Activated CD4-positive, alpha-beta T cell treated with anti-CD3 and anti-CD28 coated beads, Interleukin-2, amount 50 U/mL, for 1 hour (primary cell): ENCODE results near the gene MTA3.
"Not testable (repeated sequence)": the region's sequence is repeated elsewhere in the genome, so short reads cannot be mapped to it uniquely, and the experiment has no call there.

Experiments used
- DNase-seq: peaks from one replicate; pipeline ENCODE4 v3.0.0-alpha.2; 2020

The MTA3 gene

DNA sequence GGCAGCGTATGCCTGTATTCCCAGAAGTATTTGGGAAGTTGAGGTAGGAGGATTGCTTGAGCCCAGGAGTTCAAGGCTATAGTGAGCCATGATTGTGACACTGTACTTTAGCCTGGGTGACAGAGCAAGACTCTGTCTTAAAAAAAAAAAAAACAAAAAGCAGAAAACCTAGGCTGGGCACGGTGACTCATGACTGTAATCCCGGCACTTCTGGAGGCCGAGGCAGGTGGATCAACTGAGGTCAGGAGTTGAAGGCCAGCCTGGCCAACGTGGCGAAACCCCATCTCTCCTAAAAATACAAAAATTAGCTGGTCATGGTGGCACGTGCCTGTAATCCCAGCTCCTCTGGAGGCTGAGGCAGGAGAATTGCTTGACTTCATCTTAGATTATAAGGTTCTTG, 46.4 kb downstream of the MTA3 start:
- DNase-seq: no peak

DNA sequence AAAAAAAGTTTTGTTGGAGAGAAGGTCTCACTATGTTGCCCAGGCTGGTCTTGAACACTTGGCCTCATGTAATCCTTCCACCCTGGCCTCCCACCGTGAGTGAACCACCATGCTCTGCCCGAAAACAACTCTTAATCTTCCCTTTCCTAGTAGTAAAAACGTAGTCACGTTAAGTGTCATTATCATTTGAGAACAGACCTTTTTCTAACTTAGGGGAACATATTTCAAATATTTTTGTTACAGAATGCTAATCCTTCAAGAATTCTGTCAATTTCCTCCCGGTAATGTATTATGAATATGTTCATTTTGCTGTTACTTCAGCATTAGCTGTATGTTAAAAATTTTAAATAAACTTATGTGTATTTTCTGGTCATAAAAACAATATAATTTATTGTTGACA, 49.7 kb downstream of the MTA3 start:
- DNase-seq: no peak

DNA sequence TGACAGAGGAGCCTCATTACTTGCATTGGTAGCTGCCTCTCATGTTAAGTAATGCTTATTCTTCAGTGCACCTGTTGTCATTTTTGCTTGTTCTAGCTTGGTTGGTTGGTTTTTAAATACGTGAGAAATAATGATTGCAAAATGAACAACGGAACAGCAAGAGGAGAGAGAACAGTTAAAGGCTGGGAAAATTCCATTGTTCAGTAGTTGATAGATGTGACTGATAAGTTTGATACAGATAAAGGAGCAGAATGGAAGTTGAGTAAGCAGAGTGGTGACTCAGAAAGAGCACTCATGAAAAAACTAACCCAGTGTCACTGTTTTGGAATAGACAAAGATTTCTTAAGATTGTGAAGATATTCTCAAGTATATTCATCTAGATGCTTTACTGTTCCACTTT, 50.5 kb downstream of the MTA3 start:
- DNase-seq: no peak

DNA sequence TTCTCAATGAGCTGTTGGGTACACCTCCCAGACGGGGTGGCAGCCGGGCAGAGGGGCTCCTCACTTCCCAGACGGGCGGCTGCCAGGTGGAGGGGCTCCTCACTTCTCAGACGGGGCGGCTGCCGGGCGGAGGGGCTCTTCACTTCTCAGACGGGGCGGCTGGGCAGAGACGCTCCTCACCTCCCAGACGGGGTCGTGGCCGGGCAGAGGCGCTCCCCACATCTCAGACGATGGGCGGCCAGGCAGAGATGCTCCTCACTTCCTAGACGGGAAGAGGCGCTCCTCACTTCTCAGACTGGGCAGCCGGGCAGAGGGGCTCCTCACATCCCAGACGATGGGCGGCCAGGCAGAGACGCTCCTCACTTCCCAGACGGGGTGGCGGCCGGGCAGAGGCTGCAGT, 53.2 kb downstream of the MTA3 start:
- not testable (repeated sequence) for DNase-seq

DNA sequence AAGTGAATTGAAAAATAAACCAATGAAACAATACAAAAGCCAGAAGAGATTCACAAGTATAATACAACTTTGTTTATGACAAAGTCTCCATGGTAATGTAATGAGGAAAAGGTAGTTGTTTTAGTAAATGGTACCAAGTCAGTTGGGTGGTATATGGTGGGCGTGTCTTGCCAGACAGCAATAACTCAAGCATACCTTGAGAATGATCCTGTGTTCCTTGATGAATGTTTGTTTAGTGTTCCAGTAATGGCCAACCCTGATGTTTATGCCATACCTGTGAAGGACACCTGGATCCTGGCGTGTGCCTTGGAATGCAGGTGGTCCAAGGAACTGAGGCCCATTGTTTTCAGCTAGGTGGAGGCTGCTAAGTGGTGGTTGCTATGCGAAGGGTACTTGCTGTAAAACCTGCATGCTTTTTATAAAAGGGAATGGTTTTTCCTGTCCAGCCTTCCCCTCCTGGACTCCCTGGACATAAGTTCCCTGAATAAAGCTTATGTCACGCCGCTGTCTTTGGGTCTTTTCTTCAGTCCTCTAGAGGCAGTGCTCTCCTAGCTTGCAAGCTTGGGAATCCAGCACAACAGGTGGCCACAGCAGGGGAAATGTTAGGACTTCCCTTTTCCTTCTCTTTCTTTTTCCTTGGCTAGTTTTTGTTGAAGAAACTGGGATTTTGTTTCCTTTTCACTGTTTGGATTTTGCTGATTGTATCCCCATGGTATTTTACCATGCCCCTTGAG, 54.7 kb downstream of the MTA3 start:
- DNase-seq: no peak

DNA sequence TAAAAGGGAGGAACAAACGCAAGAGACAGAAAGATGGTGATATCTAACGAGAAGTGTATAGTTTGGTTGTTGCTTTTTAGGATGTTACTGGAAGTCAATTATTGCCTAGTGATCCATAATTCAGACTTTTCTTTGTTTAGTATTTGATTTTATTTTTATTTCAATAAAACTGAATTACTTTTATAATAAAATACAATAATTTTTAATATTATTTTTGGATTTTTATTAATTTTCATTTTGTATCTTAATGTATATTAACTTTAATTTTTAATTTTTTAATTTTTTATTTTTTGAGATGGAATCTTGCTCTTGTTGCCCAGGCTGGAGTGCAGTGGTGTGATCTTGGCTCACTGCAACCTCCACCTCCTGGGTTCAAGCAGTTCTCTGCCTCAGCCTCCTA, 55.6 kb downstream of the MTA3 start:
- DNase-seq: no peak

DNA sequence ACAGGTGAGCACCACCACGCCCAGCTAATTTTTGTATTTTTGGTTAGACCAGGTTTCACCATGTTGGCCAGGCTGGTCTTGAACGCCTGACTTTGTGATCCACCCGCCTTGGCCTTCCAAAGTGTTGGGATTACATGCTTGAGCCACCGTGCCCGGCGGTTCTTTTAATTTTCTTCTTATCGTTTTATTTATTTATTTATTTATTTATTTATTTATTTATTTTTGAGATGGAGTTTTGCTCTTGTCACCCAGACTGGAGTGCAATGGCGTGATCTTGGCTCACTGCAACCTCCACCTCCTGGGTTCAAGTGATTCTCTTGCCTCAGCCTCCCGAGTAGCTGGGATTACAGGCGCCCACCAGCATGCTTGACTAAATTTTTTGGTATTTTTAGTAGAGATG, 59.6 kb downstream of the MTA3 start:
- DNase-seq: not testable (repeated sequence)

DNA sequence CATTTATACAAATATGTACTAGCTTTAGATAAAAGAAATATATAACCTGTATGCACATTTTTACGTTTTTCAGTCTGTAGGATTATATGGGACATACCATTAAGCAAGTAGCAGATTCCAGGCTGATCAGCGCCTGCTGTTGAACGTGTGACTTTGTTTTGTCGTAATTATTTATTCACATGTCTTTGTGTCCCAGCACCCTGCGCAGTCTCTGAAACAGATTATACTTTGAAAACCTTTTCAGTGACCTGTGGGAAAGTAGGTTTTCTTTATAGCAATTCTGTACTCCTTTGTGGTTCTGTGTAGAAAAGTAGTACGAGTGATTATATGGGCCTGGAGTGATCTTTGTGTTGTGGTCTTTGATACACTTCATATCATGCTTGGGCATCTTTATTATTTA, 68.5 kb downstream of the MTA3 start:
- DNase-seq: no peak

DNA sequence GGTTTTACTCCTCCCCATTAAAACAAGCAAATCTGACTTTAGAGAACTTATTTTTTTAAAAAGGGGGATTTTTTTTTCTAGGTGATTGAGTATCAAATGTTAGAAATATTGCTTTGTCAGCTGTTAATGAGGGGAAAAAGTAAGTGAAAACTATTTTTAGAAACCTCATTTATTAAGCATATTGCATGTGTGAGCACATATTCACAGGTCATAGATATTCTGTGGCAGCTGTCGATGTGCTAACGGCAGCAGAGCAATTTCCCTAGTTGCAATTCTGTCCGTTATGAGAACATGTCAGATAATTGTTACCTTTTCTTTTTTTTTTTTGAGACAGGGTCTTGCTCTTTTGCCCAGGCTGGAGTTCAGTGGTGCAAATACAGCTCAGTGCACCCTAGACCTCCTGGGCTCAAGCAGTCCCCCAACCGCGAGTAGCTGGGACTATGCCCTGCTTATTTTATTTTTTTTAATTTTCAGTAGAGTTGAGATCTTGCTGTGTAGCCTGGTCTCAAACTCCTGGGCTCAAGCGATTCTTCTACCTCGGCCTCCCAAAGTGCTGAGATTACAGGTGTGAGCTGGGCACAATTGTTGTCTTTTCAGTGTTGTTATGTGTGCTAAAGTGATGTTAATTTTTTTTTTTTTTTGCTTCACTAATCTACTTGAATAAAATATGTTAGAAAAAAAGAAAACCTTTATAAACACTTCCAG, 69.8 kb downstream of the MTA3 start:
- DNase-seq: no peak

DNA sequence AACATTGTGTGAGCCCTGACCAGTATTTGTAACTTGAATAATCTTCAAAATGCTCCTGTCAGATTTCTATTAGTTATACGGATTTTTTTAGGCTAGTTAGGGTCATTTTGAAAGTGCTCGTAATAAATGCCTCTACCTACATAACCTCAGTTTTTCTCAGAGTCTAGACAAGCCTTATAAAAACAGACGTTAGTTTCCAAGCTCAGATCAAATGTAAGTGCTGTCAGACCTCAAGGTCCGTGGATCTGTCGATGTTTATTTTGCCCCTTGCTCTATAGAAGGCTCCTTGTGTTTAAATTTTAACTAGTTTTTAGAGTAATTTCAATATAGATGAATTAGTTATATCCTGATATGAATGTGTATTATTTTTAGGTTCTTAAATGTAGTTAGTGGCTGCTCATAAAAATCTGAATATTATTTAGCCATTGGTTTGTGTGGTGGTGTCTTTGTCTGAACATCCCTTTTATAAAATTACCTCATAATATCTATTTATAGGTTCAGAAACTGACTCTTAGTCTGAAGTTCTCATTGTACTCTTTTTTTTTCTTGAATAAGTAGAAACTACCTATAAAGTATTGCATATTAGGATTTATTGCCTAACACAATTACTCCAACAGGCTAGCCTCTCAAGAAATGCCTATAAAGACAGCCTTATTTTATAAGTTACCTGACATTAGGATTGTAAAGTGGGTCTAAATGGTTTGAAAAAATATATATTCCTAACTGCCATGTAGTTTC, 71.1 kb downstream of the MTA3 start:
- no peak for DNase-seq

DNA sequence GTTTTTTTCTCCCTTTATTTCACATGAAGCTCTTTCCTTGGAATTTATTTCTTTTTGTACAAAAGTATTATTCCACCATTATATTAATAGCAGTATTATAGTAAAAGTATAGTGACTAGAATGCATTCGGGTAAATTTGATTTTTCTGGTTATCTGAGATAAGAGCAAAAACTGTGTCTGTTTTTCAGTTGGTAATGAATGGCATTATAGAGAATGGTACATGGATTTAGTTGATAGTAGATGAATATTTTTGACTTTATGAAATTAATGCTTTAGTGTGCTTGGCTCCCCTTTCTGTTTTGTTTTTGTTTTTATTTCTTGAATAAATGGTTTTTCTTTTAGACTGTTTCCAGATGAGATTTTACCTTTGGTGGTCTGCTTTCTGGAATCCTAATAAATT, 71.8 kb downstream of the MTA3 start:
- DNase-seq: no peak

DNA sequence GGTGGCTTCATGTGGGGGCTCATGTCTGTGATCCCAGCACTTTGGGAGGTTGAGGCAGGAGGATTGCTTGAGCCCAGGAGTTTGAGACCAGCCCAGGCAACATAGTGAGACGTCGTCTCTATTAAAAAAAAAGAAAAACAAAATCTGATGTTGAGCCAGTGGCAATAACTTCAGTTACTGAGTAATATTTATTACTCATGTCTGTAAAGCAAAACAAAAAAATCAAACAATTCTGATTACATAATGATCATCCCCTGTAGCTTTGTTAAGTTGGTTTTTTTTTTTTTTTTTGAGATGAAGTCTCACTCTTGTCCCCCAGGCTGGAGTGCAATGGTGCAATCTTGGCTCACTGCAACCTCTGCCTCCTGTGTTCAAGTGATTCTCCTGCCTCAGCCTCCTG, 73.9 kb downstream of the MTA3 start:
- not testable (repeated sequence) for DNase-seq

DNA sequence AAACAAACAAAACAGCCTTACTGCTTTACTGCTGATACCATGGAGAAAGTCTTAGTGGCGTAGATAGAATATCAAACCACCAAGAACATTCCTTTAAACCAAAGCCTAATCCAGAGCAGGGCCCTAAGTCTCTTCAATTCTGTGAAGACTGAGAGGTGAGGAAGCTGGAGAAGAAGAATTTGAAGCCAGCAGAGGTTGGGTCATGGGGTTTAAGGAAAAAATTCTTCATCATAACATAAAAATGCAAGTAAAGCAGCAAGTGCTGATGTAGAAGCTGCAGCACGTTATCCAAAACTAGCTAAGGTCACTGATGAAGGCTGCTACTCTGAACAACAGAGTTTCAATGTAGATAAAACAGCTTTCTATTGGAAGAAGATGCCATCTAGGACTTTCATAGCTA, 77.1 kb downstream of the MTA3 start:
- no peak for DNase-seq

DNA sequence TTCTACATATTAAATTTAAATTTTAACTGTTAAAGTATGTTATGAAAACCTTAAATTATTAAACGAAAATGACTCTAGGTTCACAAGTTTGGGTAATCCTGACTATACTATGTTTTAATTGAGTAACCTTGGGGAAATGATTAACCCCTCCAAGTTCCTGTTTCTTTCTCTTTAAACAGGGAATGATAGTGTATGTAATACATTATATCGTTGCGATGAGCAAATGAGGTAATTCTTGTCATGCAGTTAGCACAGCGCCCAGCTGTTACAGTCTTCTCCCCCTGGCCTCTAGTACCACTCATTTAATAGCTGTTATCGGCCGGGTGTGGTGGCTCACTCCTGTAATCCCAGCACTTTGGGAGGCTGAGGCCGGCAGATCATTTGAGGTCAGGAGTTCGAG, 80.4 kb downstream of the MTA3 start:
- no peak for DNase-seq

DNA sequence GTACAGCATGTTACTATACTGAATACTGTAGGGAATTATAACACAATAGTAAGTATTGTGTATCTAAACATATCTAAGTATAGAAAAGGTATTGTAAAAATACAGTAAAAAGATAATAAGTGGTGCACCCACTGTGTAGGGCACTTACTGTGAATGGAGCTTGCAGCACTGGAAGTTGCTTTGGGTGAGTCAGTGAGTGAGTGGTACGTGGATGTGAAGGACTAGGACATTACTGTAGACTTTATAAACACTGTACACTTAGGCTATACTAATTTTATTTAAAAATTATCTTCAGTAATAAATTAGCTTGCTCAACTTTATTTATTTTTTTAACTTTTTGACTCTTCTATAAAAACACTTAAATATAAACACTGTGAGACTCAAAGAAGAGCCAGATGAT, 82.6 kb downstream of the MTA3 start:
- no peak for DNase-seq

DNA sequence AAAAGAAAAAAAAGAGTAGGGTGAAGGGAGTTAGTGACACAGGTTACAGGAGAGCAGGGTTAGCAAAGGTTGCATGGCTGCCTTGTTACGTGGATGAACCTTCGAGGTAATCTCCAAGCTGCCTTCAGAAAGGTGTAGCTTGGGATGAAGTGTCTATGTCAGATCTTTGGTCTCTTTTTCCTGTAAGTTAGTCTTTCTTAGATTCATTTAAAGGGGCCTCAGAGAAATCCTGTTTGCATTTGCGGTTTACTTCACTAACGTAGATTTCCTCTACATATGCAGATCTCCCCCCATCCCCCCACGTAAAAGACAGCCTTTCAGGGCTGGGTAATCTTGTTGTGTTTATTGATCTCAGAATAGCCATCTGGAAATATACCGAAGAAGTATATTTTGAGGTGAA, 83.7 kb downstream of the MTA3 start:
- DNase-seq: no peak

DNA sequence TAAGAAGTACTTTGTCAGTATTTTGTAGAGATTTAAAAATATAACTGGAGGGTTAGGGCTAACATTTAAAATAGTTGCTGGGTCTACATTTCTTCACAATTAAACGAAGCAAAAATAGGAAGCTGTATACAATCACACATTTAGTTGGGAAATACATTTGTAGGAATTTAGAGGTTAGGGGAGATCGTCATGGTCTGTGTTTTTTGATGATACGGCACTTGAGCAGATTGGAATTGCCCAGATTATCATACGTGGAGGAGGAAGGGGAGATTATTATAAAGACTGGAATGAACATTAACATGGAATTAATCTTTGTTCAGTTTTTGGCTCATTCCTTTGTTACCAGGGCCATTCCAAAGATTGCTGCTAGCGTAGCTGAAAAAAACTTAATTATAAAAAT, 84.6 kb downstream of the MTA3 start:
- DNase-seq: no peak

DNA sequence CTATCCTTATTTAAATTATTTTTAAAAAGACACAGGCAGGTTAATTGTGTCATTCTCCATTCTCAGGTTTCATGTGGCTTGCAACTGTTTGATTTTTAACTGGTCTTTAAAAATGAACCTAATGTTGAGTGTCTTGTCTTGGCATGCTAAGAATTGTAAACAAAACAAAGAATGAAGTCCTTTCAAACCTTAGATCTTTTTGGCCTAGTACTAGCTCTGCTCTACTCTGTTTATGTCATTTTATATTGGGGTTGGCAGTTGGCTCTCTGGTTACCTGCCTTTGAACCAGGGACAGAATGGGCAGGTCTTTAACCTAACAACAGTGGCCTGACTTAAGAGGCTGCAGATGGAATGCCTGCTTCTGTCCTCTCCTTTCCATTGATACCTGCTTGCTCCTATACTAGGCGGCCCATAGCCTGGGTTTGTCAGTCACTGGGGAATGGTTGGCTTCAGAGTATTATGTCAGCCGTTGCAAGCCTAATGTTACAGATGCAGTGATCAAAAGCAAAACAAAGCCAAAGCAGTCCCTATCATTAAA, 85.5 kb downstream of the MTA3 start:
- no peak for DNase-seq

DNA sequence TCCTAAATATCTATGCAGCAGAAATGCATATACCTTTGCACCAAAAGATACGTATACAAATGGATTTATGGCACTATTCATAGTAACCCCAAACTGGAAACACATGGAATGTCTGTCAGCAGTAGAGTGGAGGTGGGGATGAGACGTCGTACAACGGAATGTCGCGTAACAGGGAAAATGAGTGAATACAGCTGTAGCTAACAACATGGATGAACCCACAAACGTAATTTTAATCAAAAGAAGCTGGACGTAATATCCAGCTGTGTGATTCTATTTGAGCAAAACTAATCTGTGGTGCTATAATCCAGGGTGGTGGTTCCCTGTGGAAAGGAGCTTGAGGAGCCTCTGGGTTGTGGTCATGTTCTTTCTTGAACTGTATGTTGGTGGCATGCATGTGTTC, 89.9 kb downstream of the MTA3 start:
- DNase-seq: no peak

DNA sequence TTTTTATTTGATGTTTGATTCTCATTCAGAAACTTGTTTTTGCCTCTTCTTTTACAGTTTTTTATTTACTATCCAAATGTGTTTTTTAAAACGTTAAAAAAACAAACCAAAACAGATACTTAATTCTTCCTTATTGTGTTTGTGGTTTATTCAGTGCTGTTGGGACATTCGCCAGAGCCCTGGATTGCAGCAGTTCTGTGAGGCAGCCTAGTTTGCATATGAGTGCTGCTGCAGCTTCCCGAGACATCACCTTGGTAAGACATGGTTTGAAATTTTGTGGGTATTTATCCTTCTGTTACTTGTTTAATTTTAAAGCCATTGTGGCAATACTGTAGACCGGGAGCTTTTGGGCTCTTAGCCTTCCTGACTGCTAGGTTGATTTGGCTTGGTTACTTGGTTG, 91.2 kb downstream of the MTA3 start:
- DNase-seq: no peak

DNA sequence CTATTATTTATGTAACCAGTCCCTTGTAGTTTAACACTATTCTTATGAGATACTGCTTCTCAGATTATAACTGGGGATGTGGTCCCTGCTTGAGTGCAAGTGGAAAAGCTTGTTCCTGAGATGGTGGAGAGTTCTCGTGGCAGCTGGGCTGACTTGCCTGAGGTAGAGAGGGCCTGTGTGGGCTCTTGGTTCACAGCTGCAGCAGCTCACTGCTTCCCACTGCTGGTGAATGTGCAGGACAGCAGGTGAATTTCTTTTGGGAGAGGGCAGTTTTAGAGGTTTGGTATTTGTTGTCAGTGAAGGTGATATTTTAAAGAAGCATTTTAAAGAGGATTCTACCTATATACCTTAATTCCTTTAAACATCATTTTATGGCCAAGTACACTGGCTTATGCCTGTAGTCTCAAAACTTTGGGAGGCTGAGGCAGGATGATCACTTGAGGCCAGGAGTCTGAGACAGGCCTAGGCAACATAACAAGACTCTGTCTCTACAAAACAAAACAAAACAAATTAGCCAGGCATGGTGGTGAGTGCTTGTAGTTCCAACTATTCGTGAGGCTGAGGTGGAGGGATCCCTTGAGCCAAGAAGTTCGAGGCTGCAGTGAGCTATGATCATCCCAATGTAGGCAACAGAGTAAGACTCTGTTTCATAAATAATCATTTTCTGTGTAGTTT, 94.8 kb downstream of the MTA3 start:
- DNase-seq: peak; percentile 59

DNA sequence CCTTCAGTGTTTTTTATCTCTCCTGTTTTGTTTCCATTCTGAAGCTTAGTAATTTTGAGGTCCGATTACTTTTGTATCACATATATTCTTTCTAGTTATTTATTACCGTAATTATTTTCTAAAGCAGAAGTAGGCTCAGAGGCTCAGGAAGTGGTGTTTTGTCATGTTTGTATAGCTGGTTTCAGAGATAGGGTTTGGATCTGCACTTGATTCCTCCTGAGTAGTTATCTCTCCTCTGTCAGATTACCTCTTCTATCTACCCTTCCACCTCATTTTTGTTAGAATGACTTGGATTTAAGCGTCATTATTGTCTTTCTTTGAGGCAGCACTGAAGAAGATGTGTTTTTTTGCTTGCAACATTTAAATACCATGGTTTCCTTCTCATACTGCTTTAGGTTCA, 95.4 kb downstream of the MTA3 start:
- DNase-seq: no peak

DNA sequence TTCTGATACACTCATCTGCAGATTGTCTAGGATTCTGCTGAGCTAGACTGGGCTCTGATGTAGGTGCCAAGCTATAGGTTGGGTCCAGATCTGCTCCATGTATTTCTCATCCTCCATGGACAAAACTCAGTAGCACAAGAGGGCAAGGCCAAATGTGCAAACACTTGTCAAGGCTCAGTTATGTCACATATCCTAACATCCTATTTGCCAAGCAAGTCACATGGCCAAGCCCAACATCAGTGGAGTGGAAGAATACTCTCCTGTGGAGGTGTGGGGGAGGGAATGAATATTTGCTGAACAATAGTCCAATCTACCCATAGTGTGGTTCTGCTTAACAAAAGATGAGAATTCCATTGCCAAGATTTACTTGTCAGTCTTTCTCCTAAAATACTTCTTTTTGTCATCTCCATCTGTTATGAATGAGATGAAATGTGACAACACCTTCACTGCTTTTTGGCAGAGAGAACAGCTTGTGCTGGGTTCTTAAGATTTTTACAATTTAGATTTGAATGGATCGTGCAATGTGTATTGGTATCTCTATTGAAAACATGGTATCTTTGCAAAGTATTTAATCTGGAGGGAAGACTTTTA, 105.7 kb downstream of the MTA3 start:
- DNase-seq: no peak
